Mesendoderm (in vitro differentiated cells): Measurements from ENCODE around the gene B9D2. TPM values are rescaled to one million over a fixed set of nuclear protein-coding genes. Genes with fewer than 3 reads are reported as not detected.

Experiments
- DNase-seq: peaks from one replicate; pipeline ENCODE4 v3.0.0; 2013
- H2AK5ac ChIP-seq: 2 replicates; pipeline ENCODE4 v1.6.1; 2013; ENCODE audit warnings: low read length, inconsistent platforms
- H2BK120ac ChIP-seq: 2 replicates; pipeline ENCODE4 v1.6.1; 2013; ENCODE audit warnings: low read depth, mild to moderate bottlenecking, low read length, moderate library complexity, mixed read lengths
- H2BK15ac ChIP-seq: replicated peaks from 2 replicates; pipeline ENCODE4 v1.6.1; 2013; ENCODE audit warnings: low read depth, mild to moderate bottlenecking, moderate library complexity
- H2BK5ac ChIP-seq: 2 replicates; pipeline ENCODE4 v1.6.1; 2013; ENCODE audit warnings: low read length, inconsistent platforms
- H3K18ac ChIP-seq: 2 replicates; pipeline ENCODE4 v1.6.1; 2013; ENCODE audit warnings: mild to moderate bottlenecking, low read length, mixed read lengths
- H3K23ac ChIP-seq: one replicate; pipeline ENCODE4 v1.6.1; 2013; ENCODE audit warnings: low read length
- H3K27ac ChIP-seq: 2 replicates; pipeline ENCODE4 v1.5.1; 2013; ENCODE audit warnings: low read depth, mild to moderate bottlenecking, inconsistent platforms, low read length, moderate library complexity
- H3K27me3 ChIP-seq: 2 replicates; pipeline ENCODE4 v1.6.1; 2013; ENCODE audit warnings: low read length, control low read depth, mild to moderate bottlenecking, inconsistent platforms; ENCODE audit not compliant: insufficient read depth, poor library complexity
- H3K36me3 ChIP-seq: 2 replicates; pipeline ENCODE4 v1.6.1; 2013; ENCODE audit warnings: low read length, inconsistent platforms; ENCODE audit not compliant: control insufficient read depth, insufficient read depth
- H3K4ac ChIP-seq: one replicate; pipeline ENCODE4 v1.6.1; 2013; ENCODE audit warnings: low read depth, mild to moderate bottlenecking, low read length, moderate library complexity
- H3K4me1 ChIP-seq: 2 replicates; pipeline ENCODE4 v1.6.1; 2013; ENCODE audit warnings: low read depth, low read length, inconsistent platforms; ENCODE audit not compliant: control insufficient read depth
- H3K4me2 ChIP-seq: 2 replicates; pipeline ENCODE4 v1.6.1; 2013; ENCODE audit warnings: low read length
- H3K4me3 ChIP-seq: 2 replicates; pipeline ENCODE4 v1.5.1; 2013; ENCODE audit warnings: mild to moderate bottlenecking, low read length
- H3K56ac ChIP-seq: one replicate; pipeline ENCODE4 v1.6.1; 2013; ENCODE audit warnings: low read length
- H3K79me1 ChIP-seq: 2 replicates; pipeline ENCODE4 v1.6.1; 2013; ENCODE audit warnings: low read length, inconsistent platforms
- H3K79me2 ChIP-seq: 2 replicates; pipeline ENCODE4 v1.6.1; 2013; ENCODE audit warnings: mild to moderate bottlenecking, low read length; ENCODE audit not compliant: control insufficient read depth, insufficient read depth
- H3K9ac ChIP-seq: 2 replicates; pipeline ENCODE4 v1.6.1; 2013; ENCODE audit warnings: low read length, inconsistent platforms
- H4K5ac ChIP-seq: one replicate; pipeline ENCODE4 v1.6.1; 2013; ENCODE audit warnings: low read length
- H4K8ac ChIP-seq: one replicate; pipeline ENCODE4 v1.6.1; 2013; ENCODE audit warnings: low read depth, mild to moderate bottlenecking, control low read depth, low read length, moderate library complexity
- WGBS: extraction: QIAGEN DNeasy Blood & Tissue Kit; methylation state at CpG from one replicate; pipeline ENCODE4 v1.1.7; 2013; ENCODE audit warnings: low lambda C conversion rate, missing lambda C conversion rate; ENCODE audit not compliant: insufficient coverage; ENCODE audit errors: extremely low coverage; 5-methylcytosine and 5-hydroxymethylcytosine counted together
- polyA plus RNA-seq, 2 experiments: library from polyadenylated mRNA; stranded (reverse); fragments of 200-250 nt; gene quantifications; one replicate each; pipeline ENCODE4 v1.2.3, GENCODE V29; 2013

The B9D2 gene
- 3.4 TPM for polyA plus RNA-seq (2013, experiment 1 of 2)
- 3.5 TPM for polyA plus RNA-seq (2013, experiment 2 of 2)

GRCh38 chr19:41363753-41364523 lies at the start of gene B9D2:
Gene B9D2, minus strand, starts transcription at chr19:41364149. Its CDS starts 630 bp downstream, at chr19:41363519.
- H3K27me3 ChIP-seq = no peaks in the 10 kb centered on the region
- H3K4ac ChIP-seq = peak within 1 kb of the TSS; percentile 93
- H2BK15ac ChIP-seq = no peak within 1 kb of the TSS
- H3K9ac ChIP-seq = peak within 1 kb of the TSS; percentile 90
- H3K18ac ChIP-seq = peak within 1 kb of the TSS; percentile 78
- H3K23ac ChIP-seq = no peak within 1 kb of the TSS
- peak within 1 kb of the TSS; percentile 84 for H4K8ac ChIP-seq
- peak within 1 kb of the TSS; percentile 68 for H3K4me3 ChIP-seq
- H3K79me2 ChIP-seq = no peaks in the 10 kb centered on the region
- H4K5ac ChIP-seq = peak within 1 kb of the TSS; percentile 77
- no peaks in the 10 kb centered on the region for H3K36me3 ChIP-seq
- H3K4me1 ChIP-seq = peaks cover 3% of the 10 kb centered on the region
- H3K56ac ChIP-seq = peak within 1 kb of the TSS; percentile 92
- H3K79me1 ChIP-seq = peaks cover 4% of the 10 kb centered on the region
- no CpG with 5 or more reads among the region's 56 CpGs for WGBS
- peak within 1 kb of the TSS; percentile 96 for H2AK5ac ChIP-seq
- H2BK5ac ChIP-seq = peak within 1 kb of the TSS; percentile 82
- H3K4me2 ChIP-seq = peak within 1 kb of the TSS; percentile 84
- DNase-seq = peak; percentile 99
- no peak within 1 kb of the TSS for H2BK120ac ChIP-seq
- H3K27ac ChIP-seq = peak within 1 kb of the TSS; percentile 51

DNA sequence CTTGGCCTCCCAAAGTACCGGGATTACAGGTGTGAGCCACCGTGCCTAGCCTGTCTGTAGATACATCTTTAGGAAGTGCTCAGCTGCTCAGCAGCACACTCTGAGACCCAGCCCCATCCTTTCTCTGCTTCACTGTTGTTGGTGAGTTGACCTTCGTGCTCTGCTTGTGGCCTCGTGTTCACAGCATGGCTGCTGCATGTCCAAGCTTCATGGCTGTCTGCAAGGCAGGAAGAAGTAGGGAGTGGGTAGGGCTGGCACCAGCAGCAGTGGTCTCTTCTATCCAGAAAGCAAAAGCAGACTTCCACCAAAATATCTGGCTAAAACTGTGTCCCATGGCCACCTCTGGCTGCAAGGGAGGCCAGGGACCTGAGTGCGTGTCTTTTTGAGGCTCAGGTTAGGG lies 49.0 kb upstream of the B9D2 start:
- Histone ChIP-seq H3K4me1 (no peaks in the 10 kb centered on the region), H2BK120ac (no peak overlapping the region), H2BK15ac (no peak overlapping the region), H3K4me3 (no peak overlapping the region), H2BK5ac (no peak overlapping the region), H3K23ac (no peak overlapping the region), H3K36me3 (no peaks in the 10 kb centered on the region), H3K9ac (no peak overlapping the region), H3K27me3 (no peaks in the 10 kb centered on the region), H3K79me2 (no peaks in the 10 kb centered on the region), H4K8ac (no peak overlapping the region), H2AK5ac (no peak overlapping the region), H3K27ac (no peak overlapping the region), H3K18ac (no peak overlapping the region), H3K56ac (no peak overlapping the region), H3K4me2 (no peak overlapping the region), H4K5ac (no peak overlapping the region), H3K4ac (no peak overlapping the region), H3K79me1 (no peaks in the 10 kb centered on the region)
- no peak for DNase-seq
- no CpG with 5 or more reads among the region's 5 CpGs for WGBS

DNA sequence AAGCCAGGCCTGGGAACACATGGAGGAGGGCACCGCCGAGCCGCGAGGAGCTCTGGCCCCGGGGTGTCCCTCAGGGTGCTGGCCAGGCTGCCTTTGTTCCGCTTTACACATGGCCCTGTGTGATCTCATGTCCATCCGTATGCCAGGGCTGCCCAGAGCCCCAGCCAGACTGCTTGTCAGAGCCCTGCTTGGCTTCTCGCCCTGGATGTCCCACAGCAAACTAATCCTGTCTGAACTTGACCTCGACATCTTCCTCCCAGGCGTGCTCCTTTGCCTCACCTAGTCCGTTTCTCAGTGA lies 48.0 kb upstream of the B9D2 start:
- no peaks in the 10 kb centered on the region for H3K27me3 ChIP-seq
- no peak overlapping the region for H3K56ac ChIP-seq
- H3K4me1 ChIP-seq = peaks cover 5% of the 10 kb centered on the region
- no peaks in the 10 kb centered on the region for H3K79me2 ChIP-seq
- no peak overlapping the region for H2BK5ac ChIP-seq
- WGBS = no CpG with 5 or more reads among the region's 11 CpGs
- H3K27ac ChIP-seq = no peak overlapping the region
- H3K79me1 ChIP-seq = no peaks in the 10 kb centered on the region
- no peak overlapping the region for H4K5ac ChIP-seq
- no peak overlapping the region for H3K4ac ChIP-seq
- H2BK120ac ChIP-seq = no peak overlapping the region
- no peak overlapping the region for H3K4me2 ChIP-seq
- H3K23ac ChIP-seq = no peak overlapping the region
- no peak overlapping the region for H2AK5ac ChIP-seq
- H3K18ac ChIP-seq = no peak overlapping the region
- no peak overlapping the region for H3K9ac ChIP-seq
- no peak for DNase-seq
- H3K4me3 ChIP-seq = no peak overlapping the region
- no peaks in the 10 kb centered on the region for H3K36me3 ChIP-seq
- no peak overlapping the region for H2BK15ac ChIP-seq
- no peak overlapping the region for H4K8ac ChIP-seq

GRCh38 chr19:41411100-41411967 lies 47.4 kb upstream of the B9D2 start:
- H3K23ac ChIP-seq = no peak overlapping the region
- no peak overlapping the region for H2BK15ac ChIP-seq
- no peak overlapping the region for H2BK120ac ChIP-seq
- H3K79me2 ChIP-seq = no peaks in the 10 kb centered on the region
- H3K27ac ChIP-seq = no peak overlapping the region
- no peak overlapping the region for H2BK5ac ChIP-seq
- no peak overlapping the region for H3K9ac ChIP-seq
- H3K18ac ChIP-seq = no peak overlapping the region
- no peak overlapping the region for H2AK5ac ChIP-seq
- H4K8ac ChIP-seq = no peak overlapping the region
- H3K4me3 ChIP-seq = no peak overlapping the region
- no peaks in the 10 kb centered on the region for H3K36me3 ChIP-seq
- WGBS = no CpG with 5 or more reads among the region's 9 CpGs
- no peak overlapping the region for H4K5ac ChIP-seq
- H3K27me3 ChIP-seq = no peaks in the 10 kb centered on the region
- H3K56ac ChIP-seq = no peak overlapping the region
- H3K4me1 ChIP-seq = peaks cover 5% of the 10 kb centered on the region
- DNase-seq = no peak
- H3K79me1 ChIP-seq = no peaks in the 10 kb centered on the region
- no peak overlapping the region for H3K4ac ChIP-seq
- no peak overlapping the region for H3K4me2 ChIP-seq

DNA sequence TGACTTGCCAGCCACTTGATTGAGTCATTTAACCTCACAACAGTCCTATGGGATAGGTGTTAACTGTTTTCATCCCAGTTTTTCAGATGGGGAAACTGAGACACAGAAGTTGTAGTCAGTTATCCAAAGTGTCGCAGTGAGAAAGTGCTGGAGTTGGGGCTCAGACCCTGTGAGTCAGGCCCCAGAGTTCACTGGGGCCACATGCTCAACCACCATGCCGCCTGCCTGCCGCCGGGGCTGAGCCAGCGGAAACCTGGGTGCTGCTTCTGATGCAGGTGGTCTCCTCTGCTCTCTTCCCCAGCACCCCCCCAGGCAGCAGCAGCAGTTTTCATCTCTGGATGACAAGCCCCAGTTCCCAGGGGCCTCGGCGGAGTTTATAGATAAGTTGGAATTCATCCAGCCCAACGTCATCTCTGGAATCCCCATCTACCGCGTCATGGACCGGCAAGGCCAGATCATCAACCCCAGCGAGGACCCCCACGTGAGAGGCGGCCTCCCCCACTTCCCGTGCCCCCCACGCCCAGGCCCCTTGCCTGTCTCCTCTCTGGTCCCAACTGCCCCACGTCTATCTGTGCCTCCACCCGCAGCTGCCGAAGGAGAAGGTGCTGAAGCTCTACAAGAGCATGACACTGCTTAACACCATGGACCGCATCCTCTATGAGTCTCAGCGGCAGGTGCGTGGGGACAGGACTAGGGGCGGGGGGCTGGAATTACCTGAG lies 46.5 kb upstream of the B9D2 start:
- H3K79me1 ChIP-seq = no peaks in the 10 kb centered on the region
- H3K27me3 ChIP-seq = no peaks in the 10 kb centered on the region
- no peak overlapping the region for H2BK120ac ChIP-seq
- H3K4ac ChIP-seq = no peak overlapping the region
- no peak overlapping the region for H3K27ac ChIP-seq
- H2AK5ac ChIP-seq = no peak overlapping the region
- H2BK15ac ChIP-seq = no peak overlapping the region
- no CpG with 5 or more reads among the region's 23 CpGs for WGBS
- no peaks in the 10 kb centered on the region for H3K79me2 ChIP-seq
- H3K4me2 ChIP-seq = no peak overlapping the region
- H4K5ac ChIP-seq = no peak overlapping the region
- no peak overlapping the region for H3K4me3 ChIP-seq
- no peak overlapping the region for H3K9ac ChIP-seq
- H3K56ac ChIP-seq = no peak overlapping the region
- DNase-seq = no peak
- peaks cover 5% of the 10 kb centered on the region for H3K4me1 ChIP-seq
- no peak overlapping the region for H4K8ac ChIP-seq
- H3K18ac ChIP-seq = no peak overlapping the region
- no peak overlapping the region for H3K23ac ChIP-seq
- no peak overlapping the region for H2BK5ac ChIP-seq
- H3K36me3 ChIP-seq = no peaks in the 10 kb centered on the region
